Neuronal stem cell (in vitro differentiated cells): ENCODE results near the gene LCOR.

Experiments
- DNase-seq: peaks from one replicate; pipeline ENCODE4 v3.0.0-alpha.2; 2013; ENCODE audit warnings: low spot score
- H2AFZ ChIP-seq: one replicate; pipeline ENCODE4 v1.6.1; 2013; ENCODE audit warnings: mild to moderate bottlenecking, low read length, inconsistent platforms
- H2AK5ac ChIP-seq: 2 replicates; pipeline ENCODE4 v1.6.1; 2013; ENCODE audit warnings: low read depth, mild to moderate bottlenecking, inconsistent platforms, low read length, moderate library complexity, mixed read lengths
- H2BK120ac ChIP-seq: 2 replicates; pipeline ENCODE4 v1.6.1; 2013; ENCODE audit warnings: low read depth, mild to moderate bottlenecking, inconsistent platforms, low read length, moderate library complexity, mixed read lengths
- H2BK12ac ChIP-seq: one replicate; pipeline ENCODE4 v1.6.1; 2013; ENCODE audit warnings: low read length, inconsistent platforms
- H2BK15ac ChIP-seq: 2 replicates; pipeline ENCODE4 v1.6.1; 2013; ENCODE audit warnings: mild to moderate bottlenecking, low read length, inconsistent platforms, mixed read lengths
- H2BK5ac ChIP-seq: one replicate; pipeline ENCODE4 v1.6.1; 2013; ENCODE audit warnings: inconsistent platforms, mild to moderate bottlenecking, low read length, moderate library complexity
- H3K14ac ChIP-seq: one replicate; pipeline ENCODE4 v1.6.1; 2013; ENCODE audit warnings: low read length, inconsistent platforms
- H3K18ac ChIP-seq: 2 replicates; pipeline ENCODE4 v1.6.1; 2013; ENCODE audit warnings: low read length, inconsistent platforms
- H3K23ac ChIP-seq: 2 replicates; pipeline ENCODE4 v1.6.1; 2013; ENCODE audit warnings: low read depth, mild to moderate bottlenecking, mixed read lengths, low read length, inconsistent platforms; ENCODE audit not compliant: poor library complexity
- H3K27ac ChIP-seq: replicated peaks from 3 replicates; pipeline ENCODE4 v1.5.1; 2013; ENCODE audit warnings: low read length, inconsistent platforms
- H3K27me3 ChIP-seq, 3 experiments: 2 replicates each; pipeline ENCODE4 v1.6.1; 2013; ENCODE audit warnings: low read length in 3 of 3, mild to moderate bottlenecking in 2 of 3, inconsistent platforms in 1 of 3, low read depth in 1 of 3, mixed read lengths in 1 of 3, moderate library complexity in 1 of 3; ENCODE audit not compliant: control insufficient read depth in 3 of 3, insufficient read depth in 3 of 3
- H3K36me3 ChIP-seq, 2 donors: replicated peaks in 1 of 2; 2 replicates each; pipeline ENCODE4 v1.6.1; 2013; ENCODE audit warnings: low read length in 2 of 2; ENCODE audit not compliant: control insufficient read depth in 2 of 2, insufficient read depth in 2 of 2
- H3K4ac ChIP-seq: 2 replicates; pipeline ENCODE4 v1.6.1; 2013; ENCODE audit warnings: inconsistent platforms, mild to moderate bottlenecking, low read length, moderate library complexity
- H3K4me1 ChIP-seq, 2 donors: 1 replicate in 1 of 2; 2 replicates in 1 of 2; pipeline ENCODE4 v1.6.1; 2013; ENCODE audit warnings: low read length in 2 of 2, low read depth in 1 of 2; ENCODE audit not compliant: control insufficient read depth in 2 of 2, insufficient read depth in 1 of 2
- H3K4me2 ChIP-seq: one replicate; pipeline ENCODE4 v1.6.1; 2013; ENCODE audit warnings: mild to moderate bottlenecking, low read length, inconsistent platforms; ENCODE audit not compliant: insufficient read depth, poor library complexity, severe bottlenecking
- H3K4me3 ChIP-seq, 2 donors: 2 replicates each; pipeline ENCODE4 v1.5.1; 2013; ENCODE audit warnings: low read length in 2 of 2, mild to moderate bottlenecking in 2 of 2, inconsistent platforms in 1 of 2, moderate library complexity in 1 of 2
- H3K79me1 ChIP-seq: one replicate; pipeline ENCODE4 v1.6.1; 2013; ENCODE audit warnings: low read depth, mild to moderate bottlenecking, inconsistent platforms, low read length, moderate library complexity
- H3K9ac ChIP-seq: one replicate; pipeline ENCODE4 v1.6.1; 2013; ENCODE audit warnings: mild to moderate bottlenecking, low read depth, low read length, inconsistent platforms; ENCODE audit not compliant: poor library complexity
- H3K9me3 ChIP-seq, 2 donors: replicated peaks in 1 of 2; 2 replicates each; pipeline versions ENCODE3 to v1.6.1; 2013; ENCODE audit warnings: low read length in 2 of 2, mild to moderate bottlenecking in 2 of 2, inconsistent platforms in 1 of 2, low read depth in 1 of 2, mixed read lengths in 1 of 2, moderate library complexity in 1 of 2; ENCODE audit not compliant: control insufficient read depth in 2 of 2, insufficient read depth in 1 of 2
- H4K8ac ChIP-seq: one replicate; pipeline ENCODE4 v1.6.1; 2013; ENCODE audit warnings: low read depth, mild to moderate bottlenecking, inconsistent platforms, low read length, moderate library complexity
- H4K91ac ChIP-seq: one replicate; pipeline ENCODE4 v1.6.1; 2013; ENCODE audit warnings: low read length, low read depth, mild to moderate bottlenecking, inconsistent platforms; ENCODE audit not compliant: poor library complexity
- WGBS, 2 donors: extraction: QIAGEN DNeasy Blood & Tissue Kit; methylation state at CpG; one replicate each; pipeline ENCODE4 v1.1.7; 2013; ENCODE audit warnings: missing lambda C conversion rate in 2 of 2, mixed read lengths in 1 of 2; ENCODE audit not compliant: insufficient read length in 2 of 2, insufficient replicate concordance in 1 of 2; ENCODE audit errors: extremely low coverage in 2 of 2; 5-methylcytosine and 5-hydroxymethylcytosine counted together

Gene LCOR

DNA sequence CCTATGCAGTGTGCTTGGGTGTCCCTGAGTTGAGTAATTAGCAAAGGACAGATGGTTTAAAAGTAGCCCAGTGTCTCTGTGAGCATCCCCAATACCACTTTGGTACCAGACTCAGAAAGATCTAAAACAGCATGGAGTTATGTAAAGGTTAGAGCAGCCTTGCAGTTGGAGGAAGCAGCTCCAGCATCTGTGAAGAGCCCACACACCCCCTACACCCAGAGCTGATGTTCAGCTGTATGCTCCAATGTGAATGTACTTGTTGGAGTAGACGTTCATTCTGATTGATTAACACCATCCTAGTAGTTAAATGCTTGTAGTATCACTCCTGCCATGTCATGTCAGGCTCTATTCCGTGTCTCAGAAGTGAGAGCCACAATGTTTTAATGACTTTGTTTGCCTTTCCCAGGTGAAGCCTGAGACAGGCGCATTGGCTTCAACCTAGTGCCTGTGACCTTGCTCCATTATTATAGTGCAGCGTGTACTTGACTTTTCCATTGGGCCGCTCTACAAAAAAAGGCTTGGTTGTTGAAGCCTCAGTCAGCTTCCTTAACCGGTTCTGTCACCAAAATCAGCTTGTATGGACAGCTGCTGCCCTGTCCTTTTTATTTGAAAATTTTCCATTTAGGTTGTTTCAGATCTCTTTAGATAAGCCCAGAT lies 154.2 kb downstream of the LCOR start:
- Histone ChIP-seq H3K18ac (no peak overlapping the region), H3K36me3 (peaks cover 11 to 30% of the 10 kb centered on the region in 2 donors), H3K79me1 (no peaks in the 10 kb centered on the region), H2BK12ac (no peak overlapping the region), H3K4me1 (peaks cover 14 to 17% of the 10 kb centered on the region in 2 donors), H2AFZ (no peak overlapping the region), H2BK5ac (no peak overlapping the region), H2AK5ac (no peak overlapping the region), H3K4me3 (no peak overlapping the region), H3K23ac (no peak overlapping the region), H3K4ac (no peak overlapping the region), H3K4me2 (no peak overlapping the region), H4K91ac (no peak overlapping the region), H3K27ac (no peak overlapping the region), H4K8ac (no peak overlapping the region), H3K9ac (no peak overlapping the region), H3K14ac (no peak overlapping the region), H2BK15ac (no peak overlapping the region), H2BK120ac (no peak overlapping the region), H3K27me3 (no peaks in the 10 kb centered on the region), H3K9me3 (peaks cover 0 to 2% of the 10 kb centered on the region in 2 donors)
- WGBS, 2 donors, result no CpG with 5 or more reads among the region's 6 CpGs
- no peak for DNase-seq

DNA sequence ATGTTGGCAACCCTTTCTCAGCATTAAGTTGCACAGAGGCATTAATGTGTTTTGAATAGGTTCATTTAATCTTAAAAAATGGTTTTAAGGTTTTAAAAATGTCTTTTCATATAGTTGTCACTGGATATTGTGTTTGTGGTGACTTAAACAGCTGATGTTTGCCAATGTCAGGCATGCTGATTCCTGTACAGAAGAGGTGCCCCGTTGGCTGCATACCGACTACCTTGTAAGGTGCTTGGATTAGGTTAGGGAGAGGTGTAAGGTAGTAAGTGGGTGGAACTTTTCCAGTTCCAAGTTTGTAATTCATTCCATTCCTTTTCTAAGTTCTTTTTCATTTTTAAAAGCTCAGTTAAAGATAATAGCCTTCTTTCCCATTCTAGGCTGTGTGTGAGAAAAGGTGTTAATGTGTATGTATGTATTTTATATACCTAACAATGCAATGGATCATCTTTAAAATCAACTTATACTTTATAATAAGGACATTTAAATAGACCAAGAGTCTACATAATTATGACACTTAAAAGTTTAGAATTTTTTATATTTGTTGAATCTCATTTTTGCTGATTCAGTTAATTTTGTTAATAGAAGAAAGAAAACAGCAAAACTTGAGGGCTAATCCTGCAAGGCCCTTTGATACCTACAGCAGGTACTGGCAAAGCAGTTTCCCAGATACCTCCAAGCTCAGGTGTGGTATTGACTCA lies 155.2 kb downstream of the LCOR start:
- Histone ChIP-seq H3K4me3 (no peak overlapping the region), H3K27ac (no peak overlapping the region), H3K4ac (no peak overlapping the region), H4K8ac (no peak overlapping the region), H3K23ac (no peak overlapping the region), H4K91ac (no peak overlapping the region), H3K9me3 (peaks cover 0 to 2% of the 10 kb centered on the region in 2 donors), H3K36me3 (peaks cover 3 to 21% of the 10 kb centered on the region in 2 donors), H3K79me1 (no peaks in the 10 kb centered on the region), H3K4me1 (peaks cover 14 to 17% of the 10 kb centered on the region in 2 donors), H2BK15ac (no peak overlapping the region), H3K14ac (no peak overlapping the region), H2AK5ac (no peak overlapping the region), H2BK5ac (no peak overlapping the region), H3K27me3 (no peaks in the 10 kb centered on the region), H3K18ac (no peak overlapping the region), H2AFZ (no peak overlapping the region), H2BK12ac (no peak overlapping the region), H3K4me2 (no peak overlapping the region), H2BK120ac (no peak overlapping the region), H3K9ac (no peak overlapping the region)
- no CpG with 5 or more reads among the region's 2 CpGs for WGBS, 2 donors
- no peak for DNase-seq

DNA sequence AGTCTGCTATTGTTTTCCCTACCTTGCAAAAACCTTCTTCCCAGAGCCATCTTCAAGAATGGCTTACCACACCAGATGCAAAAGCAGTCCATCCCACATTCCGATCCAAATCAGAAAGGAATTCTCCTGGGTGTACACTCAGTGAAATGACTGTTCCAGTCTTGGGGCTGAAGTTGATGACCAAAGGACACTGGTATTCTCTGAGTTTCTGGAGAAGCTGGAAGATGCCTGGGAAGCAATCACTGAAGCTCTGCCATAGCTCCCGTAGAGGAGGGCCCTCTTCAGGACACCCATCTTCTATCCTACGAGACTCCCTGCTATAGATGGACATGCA lies 155.7 kb downstream of the LCOR start:
- Histone ChIP-seq H2BK15ac (no peak overlapping the region), H3K79me1 (no peaks in the 10 kb centered on the region), H2BK12ac (no peak overlapping the region), H3K36me3 (peaks cover 0 to 15% of the 10 kb centered on the region in 2 donors), H3K4me3 (no peak overlapping the region), H3K27me3 (no peaks in the 10 kb centered on the region), H4K8ac (no peak overlapping the region), H3K9ac (no peak overlapping the region), H2BK120ac (no peak overlapping the region), H3K18ac (no peak overlapping the region), H4K91ac (no peak overlapping the region), H3K9me3 (peaks cover 0 to 2% of the 10 kb centered on the region in 2 donors), H3K27ac (no peak overlapping the region), H3K23ac (no peak overlapping the region), H3K4me1 (peaks cover 14 to 18% of the 10 kb centered on the region in 2 donors), H2BK5ac (no peak overlapping the region), H2AFZ (no peak overlapping the region), H3K4ac (no peak overlapping the region), H3K4me2 (no peak overlapping the region), H2AK5ac (no peak overlapping the region), H3K14ac (no peak overlapping the region)
- DNase-seq, result no peak
- no CpG with 5 or more reads among the region's 3 CpGs for WGBS, 2 donors

DNA sequence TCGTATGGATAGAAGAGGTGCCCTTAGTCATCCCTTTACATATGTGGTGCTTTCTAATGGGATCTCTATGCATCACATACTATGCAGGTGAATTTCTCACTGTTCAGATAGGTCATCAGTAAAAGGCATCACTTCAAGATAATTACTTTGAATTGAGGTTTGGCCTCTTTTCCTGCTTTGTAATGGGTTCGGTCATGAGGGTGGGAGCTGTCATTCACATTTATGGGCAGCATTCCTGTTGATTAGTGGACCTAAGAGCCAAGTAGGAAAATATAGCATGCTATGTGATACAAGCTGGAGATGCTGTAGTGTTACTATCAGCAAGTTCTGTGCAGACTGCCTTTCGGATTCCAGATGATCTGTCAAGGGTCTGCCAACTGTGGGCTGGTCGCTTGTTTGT lies 156.3 kb downstream of the LCOR start:
- H3K14ac ChIP-seq, result no peak overlapping the region
- no peak overlapping the region for H3K27ac ChIP-seq
- H2AFZ ChIP-seq, result no peak overlapping the region
- no peaks in the 10 kb centered on the region for H3K79me1 ChIP-seq
- H3K4ac ChIP-seq, result no peak overlapping the region
- H2BK15ac ChIP-seq, result no peak overlapping the region
- no peak overlapping the region for H3K9ac ChIP-seq
- WGBS, 2 donors, result no CpG with 5 or more reads among the region's 4 CpGs
- H2BK5ac ChIP-seq, result no peak overlapping the region
- H3K9me3 ChIP-seq, result no peaks in the 10 kb centered on the region
- H3K27me3 ChIP-seq, result no peaks in the 10 kb centered on the region
- H3K4me3 ChIP-seq, result no peak overlapping the region
- no peak overlapping the region for H3K18ac ChIP-seq
- no peak overlapping the region for H3K4me2 ChIP-seq
- no peak overlapping the region for H2BK120ac ChIP-seq
- no peak overlapping the region for H2AK5ac ChIP-seq
- H3K23ac ChIP-seq, result no peak overlapping the region
- no peak for DNase-seq
- no peak overlapping the region for H2BK12ac ChIP-seq
- H4K8ac ChIP-seq, result no peak overlapping the region
- H4K91ac ChIP-seq, result no peak overlapping the region
- H3K36me3 ChIP-seq, result peaks cover 0 to 9% of the 10 kb centered on the region in 2 donors
- H3K4me1 ChIP-seq, result peaks cover 14 to 18% of the 10 kb centered on the region in 2 donors
